ENCODE results near the gene TAMALIN.

Gene TAMALIN

GRCh38 chr12:52013626-52014310, 7.0 kb downstream of the TAMALIN start:
- no peak overlapping the region for H3K4me3 ChIP-seq (ENCODE audit: low read length)
- TF ChIP-seq CTCF (conservative IDR thresholded peaks at IDR 0.05; ENCODE audit: low read length): no peak
- no peak for DNase-seq (ENCODE audit: low read depth)

- no peak for DNase-seq (ENCODE audit: low read depth)
- TF ChIP-seq CTCF (conservative IDR thresholded peaks at IDR 0.05; ENCODE audit: low read length): no peak
- no peak overlapping the region for H3K4me3 ChIP-seq (ENCODE audit: low read length)
Observed at GRCh38 chr12:52014567-52015530, 8.1 kb downstream of the TAMALIN start.

- no peak overlapping the region for H3K4me3 ChIP-seq (ENCODE audit: low read length)
- no peak for DNase-seq (ENCODE audit: low read depth)
- TF ChIP-seq CTCF (conservative IDR thresholded peaks at IDR 0.05; ENCODE audit: low read length): no peak
Observed at GRCh38 chr12:52015532-52016041, 8.8 kb downstream of the TAMALIN start.

GRCh38 chr12:52018433-52019112, 11.8 kb downstream of the TAMALIN start:
- no peak for TF ChIP-seq CTCF (conservative IDR thresholded peaks at IDR 0.05; ENCODE audit: low read length)
- no peak for DNase-seq (ENCODE audit: low read depth)
- no peak overlapping the region for H3K4me3 ChIP-seq (ENCODE audit: low read length)

- DNase-seq (ENCODE audit: low read depth): no peak
- H3K4me3 ChIP-seq (ENCODE audit: low read length): no peak overlapping the region
- no peak for TF ChIP-seq CTCF (conservative IDR thresholded peaks at IDR 0.05; ENCODE audit: low read length)
Observed at GRCh38 chr12:52019113-52019770, 12.5 kb downstream of the TAMALIN start.

GRCh38 chr12:52020539-52021336, 14.0 kb downstream of the TAMALIN start:
- TF ChIP-seq CTCF (conservative IDR thresholded peaks at IDR 0.05; ENCODE audit: low read length): peak; percentile 79
- no peak for DNase-seq (ENCODE audit: low read depth)
- H3K4me3 ChIP-seq (ENCODE audit: low read length): no peak overlapping the region
